OCI-LY1 (cell line): ENCODE data around the gene DYNLT2.

Source experiments
- CTCF ChIP-seq: fragments of 200-600 bp; sonication (generic), shearing (Covaris generic); IDR thresholded peaks from 2 replicates; pipeline ENCODE4 v1.5.1; 2017; ENCODE audit warnings: mild to moderate bottlenecking, antibody characterized with exemption, low read length, moderate library complexity, mixed read lengths
- EZH2 ChIP-seq: fragments of 200-600 bp; sonication (generic), shearing (Covaris generic); IDR thresholded peaks from 2 replicates; pipeline ENCODE4 v1.8.0; 2017; ENCODE audit warnings: borderline replicate concordance, mixed run types, mild to moderate bottlenecking, antibody characterized with exemption, low read length, moderate library complexity, mixed read lengths

DNA sequence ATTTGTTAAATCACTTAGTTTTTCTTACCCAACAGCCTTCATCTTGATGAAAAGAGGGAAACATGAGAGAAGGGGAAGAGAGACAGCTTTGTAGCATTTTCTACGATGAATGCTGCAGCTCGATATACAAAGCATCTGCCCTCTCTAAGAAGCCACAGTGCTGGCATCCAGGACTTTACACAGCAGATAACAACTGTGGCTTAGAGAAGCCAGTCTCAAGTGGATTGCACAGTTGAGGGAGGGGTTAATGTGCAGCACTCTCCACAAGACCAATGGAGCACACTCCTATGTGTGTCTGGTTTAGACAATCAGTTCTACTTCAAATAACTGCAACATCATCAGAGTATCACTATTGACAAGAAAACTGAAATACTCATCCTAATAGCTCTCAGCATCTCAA is 43.6 kb downstream of the DYNLT2 start:
- TF ChIP-seq CTCF (no peak), EZH2 (no peak)
